OCI-LY1 (cell line): ENCODE measurements around the gene DET1.
"Not testable (repeated sequence)": the region's sequence is repeated elsewhere in the genome, so short reads cannot be mapped to it uniquely, and the experiment has no call there.

ENCODE experiments used
- H2AFZ ChIP-seq: fragments of 200-600 bp; sonication (generic), shearing (Covaris generic); 2 replicates; pipeline ENCODE4 v1.6.0; 2014; ENCODE audit warnings: antibody characterized with exemption, mild to moderate bottlenecking, low read length
- H3F3A ChIP-seq: fragments of 200-600 bp; sonication (generic), shearing (Covaris generic); 2 replicates; pipeline ENCODE4 v1.6.0; 2014; ENCODE audit warnings: mild to moderate bottlenecking, antibody characterized with exemption, low read length, moderate library complexity; ENCODE audit not compliant: insufficient read depth
- H3K27ac ChIP-seq: fragments of 200-600 bp; sonication (generic); 2 replicates; pipeline ENCODE4 v1.5.1; 2014; ENCODE audit warnings: low read length, mixed run types, mild to moderate bottlenecking, low read depth; ENCODE audit not compliant: poor library complexity, severe bottlenecking
- H3K27me3 ChIP-seq: fragments of 200-600 bp; sonication (generic); 2 replicates; pipeline ENCODE4 v1.6.0; 2014; ENCODE audit warnings: antibody characterized with exemption, mild to moderate bottlenecking, low read length, moderate library complexity; ENCODE audit not compliant: insufficient read depth
- H3K36me3 ChIP-seq: fragments of 200-600 bp; sonication (generic); 2 replicates; pipeline ENCODE4 v1.6.1; 2014; ENCODE audit warnings: mild to moderate bottlenecking, antibody characterized with exemption, low read length, moderate library complexity, mixed read lengths; ENCODE audit not compliant: insufficient read depth
- H3K4me1 ChIP-seq: fragments of 200-600 bp; sonication (generic); 2 replicates; pipeline ENCODE4 v1.5.1; 2014; ENCODE audit warnings: mild to moderate bottlenecking, low read length, moderate library complexity; ENCODE audit not compliant: insufficient read depth, severe bottlenecking
- H3K4me2 ChIP-seq: fragments of 200-600 bp; sonication (generic), shearing (Covaris generic); 2 replicates; pipeline ENCODE4 v1.6.1; 2014; ENCODE audit warnings: low read length
- H3K4me3 ChIP-seq: fragments of 200-600 bp; sonication (generic); 2 replicates; pipeline ENCODE4 v1.5.1; 2014; ENCODE audit warnings: low read length, low read depth, mild to moderate bottlenecking, mixed read lengths; ENCODE audit not compliant: poor library complexity, severe bottlenecking
- H3K79me2 ChIP-seq: fragments of 200-600 bp; shearing (Covaris generic); 2 replicates; pipeline ENCODE4 v1.6.1; 2016; ENCODE audit warnings: mixed run types, low read length, mixed read lengths; ENCODE audit not compliant: insufficient read depth
- H3K9ac ChIP-seq: fragments of 200-600 bp; sonication (generic), shearing (Covaris generic); 2 replicates; pipeline ENCODE4 v1.6.1; 2014; ENCODE audit warnings: mild to moderate bottlenecking, low read length, mixed read lengths
- H3K9me2 ChIP-seq: fragments of 200-600 bp; sonication (generic), shearing (Covaris generic); 2 replicates; pipeline ENCODE4 v1.6.1; 2014; ENCODE audit warnings: low read depth, mild to moderate bottlenecking, low read length, mixed read lengths
- H3K9me3 ChIP-seq: fragments of 200-600 bp; shearing (Covaris generic); 2 replicates; pipeline ENCODE4 v1.6.1; 2014; ENCODE audit warnings: low read length, mixed read lengths
- H4K20me1 ChIP-seq: fragments of 200-600 bp; sonication (generic), shearing (Covaris generic); 2 replicates; pipeline ENCODE4 v1.6.0; 2016; ENCODE audit warnings: mild to moderate bottlenecking, low read length; ENCODE audit not compliant: insufficient read depth
- CTCF ChIP-seq: fragments of 200-600 bp; sonication (generic), shearing (Covaris generic); IDR thresholded peaks from 2 replicates; pipeline ENCODE4 v1.5.1; 2017; ENCODE audit warnings: mild to moderate bottlenecking, antibody characterized with exemption, low read length, moderate library complexity, mixed read lengths
- EZH2 ChIP-seq: fragments of 200-600 bp; sonication (generic), shearing (Covaris generic); IDR thresholded peaks from 2 replicates; pipeline ENCODE4 v1.8.0; 2017; ENCODE audit warnings: borderline replicate concordance, mixed run types, mild to moderate bottlenecking, antibody characterized with exemption, low read length, moderate library complexity, mixed read lengths

The DET1 gene

GRCh38 chr15:88469321-88469720 is 77.2 kb downstream of the DET1 start:
- H3K9me2 ChIP-seq: no peaks in the 10 kb centered on the region
- no peaks in the 10 kb centered on the region for H3K9me3 ChIP-seq
- no peaks in the 10 kb centered on the region for H3K27me3 ChIP-seq
- no peak overlapping the region for H2AFZ ChIP-seq
- no peaks in the 10 kb centered on the region for H4K20me1 ChIP-seq
- no peak overlapping the region for H3K27ac ChIP-seq
- no peak overlapping the region; the same call in 1 of the 2 replicates for H3K4me2 ChIP-seq
- H3K36me3 ChIP-seq: peaks cover 45% of the 10 kb centered on the region
- H3K79me2 ChIP-seq: peaks cover 22% of the 10 kb centered on the region
- H3F3A ChIP-seq: no peaks in the 10 kb centered on the region
- no peak for TF ChIP-seq CTCF
- TF ChIP-seq EZH2: no peak
- H3K4me1 ChIP-seq: peaks cover 26% of the 10 kb centered on the region
- no peak overlapping the region for H3K9ac ChIP-seq
- no peak overlapping the region for H3K4me3 ChIP-seq

- not testable (repeated sequence) for H3K27me3 ChIP-seq, H3K9me2 ChIP-seq, H4K20me1 ChIP-seq, H3F3A ChIP-seq, H3K27ac ChIP-seq, H2AFZ ChIP-seq, H3K9me3 ChIP-seq
- Histone ChIP-seq H3K4me3 (peak overlapping the region; percentile 84), H3K4me1 (peaks cover 26% of the 10 kb centered on the region), H3K36me3 (peaks cover 49% of the 10 kb centered on the region), H3K9ac (peak overlapping the region; percentile 96; the same call in 1 of the 2 replicates), H3K79me2 (peaks cover 22% of the 10 kb centered on the region), H3K4me2 (peak overlapping the region; percentile 97)
Observed at GRCh38 chr15:88468721-88469120, 77.8 kb downstream of the DET1 start.

- H3K9ac ChIP-seq: peak overlapping the region; percentile 96
- peak overlapping the region; percentile 97 for H3K4me2 ChIP-seq
- no peaks in the 10 kb centered on the region for H4K20me1 ChIP-seq
- peaks cover 26% of the 10 kb centered on the region for H3K4me1 ChIP-seq
- no peak overlapping the region for H2AFZ ChIP-seq
- peak overlapping the region; percentile 70 for H3K27ac ChIP-seq
- peak overlapping the region; percentile 84 for H3K4me3 ChIP-seq
- H3K79me2 ChIP-seq: peaks cover 22% of the 10 kb centered on the region
- no peaks in the 10 kb centered on the region for H3F3A ChIP-seq
- TF ChIP-seq EZH2: no peak
- peak; percentile 51 for TF ChIP-seq CTCF
- H3K9me2 ChIP-seq: no peaks in the 10 kb centered on the region
- no peaks in the 10 kb centered on the region for H3K9me3 ChIP-seq
- peaks cover 49% of the 10 kb centered on the region for H3K36me3 ChIP-seq
- H3K27me3 ChIP-seq: no peaks in the 10 kb centered on the region
Observed at GRCh38 chr15:88467935-88468528, 78.4 kb downstream of the DET1 start.
